Endodermal cell (in vitro differentiated cells): ENCODE measurements around the gene AJUBA. TPM values are rescaled to one million over a fixed set of nuclear protein-coding genes. Genes with fewer than 3 reads are reported as not detected.

Experiments used
- DNase-seq: peaks from one replicate; pipeline ENCODE4 v3.0.0-alpha.2; 2017
- H3K27ac ChIP-seq: 2 replicates; pipeline ENCODE4 v1.5.1; 2013; ENCODE audit warnings: mild to moderate bottlenecking, low read depth, low read length, moderate library complexity
- H3K27me3 ChIP-seq: 2 replicates; pipeline ENCODE4 v1.6.1; 2013; ENCODE audit warnings: mild to moderate bottlenecking, low read length, moderate library complexity; ENCODE audit not compliant: insufficient read depth, control insufficient read depth, poor library complexity, severe bottlenecking
- H3K36me3 ChIP-seq: 2 replicates; pipeline ENCODE4 v1.7.0; 2013; ENCODE audit warnings: mild to moderate bottlenecking, low read length, moderate library complexity; ENCODE audit not compliant: control insufficient read depth, insufficient read depth
- H3K4me1 ChIP-seq: one replicate; pipeline ENCODE4 v1.7.0; 2013; ENCODE audit warnings: low read length; ENCODE audit not compliant: control insufficient read depth, insufficient read depth
- H3K4me3 ChIP-seq: 2 replicates; pipeline ENCODE4 v1.5.1; 2013; ENCODE audit warnings: mild to moderate bottlenecking, low read length, moderate library complexity
- H3K9ac ChIP-seq: 2 replicates; pipeline ENCODE4 v1.6.1; 2013; ENCODE audit warnings: mild to moderate bottlenecking, low read length, moderate library complexity; ENCODE audit not compliant: poor library complexity, severe bottlenecking; ENCODE audit errors: extremely low read depth
- H3K9me3 ChIP-seq: 2 replicates; pipeline ENCODE4 v1.6.1; 2013; ENCODE audit warnings: mild to moderate bottlenecking, low read length, moderate library complexity; ENCODE audit not compliant: control insufficient read depth
- H3K27ac Mint-ChIP-seq: 2 replicates; pipeline ENCODE4 v1.8.0; 2020; ENCODE audit warnings: mixed read lengths
- H3K27me3 Mint-ChIP-seq: 2 replicates; pipeline ENCODE4 v1.8.0; 2021; ENCODE audit warnings: mild to moderate bottlenecking, mixed read lengths; ENCODE audit not compliant: insufficient read depth
- H3K36me3 Mint-ChIP-seq: 2 replicates; pipeline ENCODE4 v1.8.0; 2020; ENCODE audit warnings: low read depth, mixed read lengths
- H3K4me1 Mint-ChIP-seq: 2 replicates; pipeline ENCODE4 v1.8.0; 2020; ENCODE audit warnings: mixed read lengths
- H3K4me3 Mint-ChIP-seq: 2 replicates; pipeline ENCODE4 v1.8.0; 2020; ENCODE audit warnings: mild to moderate bottlenecking, moderate library complexity, mixed read lengths
- H3K9me3 Mint-ChIP-seq: 2 replicates; pipeline ENCODE4 v1.8.0; 2020; ENCODE audit warnings: mild to moderate bottlenecking, mixed read lengths
- CTCF ChIP-seq: fragments of 200-600 bp; sonication (generic); conservative IDR thresholded peaks from 2 replicates; pipeline ENCODE4 v1.5.0; 2021; ENCODE audit warnings: antibody characterized with exemption, mild to moderate bottlenecking
- WGBS, 2 experiments: methylation state at CpG; one replicate each; pipeline versions ENCODE4 v1.1.5 to v1.1.7; 2013; ENCODE audit warnings: missing lambda C conversion rate in 2 of 2, mixed read lengths in 1 of 2; ENCODE audit not compliant: insufficient coverage in 1 of 2, insufficient read length in 1 of 2; 5-methylcytosine and 5-hydroxymethylcytosine counted together
- total RNA-seq, 2 donors: library from RNA; stranded (reverse); fragmentation: NEBNext Ultra II Directional in 1 of 2; extraction: Animal tissue kit (Norgen Biotek cat#: 25700) in 1 of 2; gene quantifications; 2 replicates in 1 of 2; 3 replicates in 1 of 2; pipeline ENCODE4 v1.2.1, GENCODE V29; 2021

Gene AJUBA
- total RNA-seq, 2 donors from 2014 or later: 34.2 to 51.4 TPM

GRCh38 chr14:22932146-22932545 lies 50.2 kb downstream of the AJUBA start:
- no peak overlapping the region for H3K4me3 ChIP-seq
- H3K9me3 ChIP-seq: no peaks in the 10 kb centered on the region
- Mint-ChIP-seq H3K4me3 (no peak overlapping the region), H3K9me3 (no peaks in the 10 kb centered on the region), H3K4me1 (peaks cover 21% of the 10 kb centered on the region), H3K36me3 (peaks cover 7% of the 10 kb centered on the region), H3K27me3 (no peaks in the 10 kb centered on the region), H3K27ac (no peak overlapping the region)
- no peak for DNase-seq
- H3K27ac ChIP-seq: no peak overlapping the region
- H3K9ac ChIP-seq: no peak overlapping the region
- no peak for TF ChIP-seq CTCF
- WGBS, 2 experiments: 97% methylated on average over 3 of the region's 3 CpGs; no CpG with 5 or more reads in 1 of the 2 experiments
- H3K27me3 ChIP-seq: no peaks in the 10 kb centered on the region
- peaks cover 3% of the 10 kb centered on the region for H3K36me3 ChIP-seq
- peaks cover 13% of the 10 kb centered on the region for H3K4me1 ChIP-seq

- Histone ChIP-seq H3K9me3 (no peaks in the 10 kb centered on the region), H3K4me1 (peaks cover 13% of the 10 kb centered on the region), H3K36me3 (peaks cover 21% of the 10 kb centered on the region), H3K9ac (peak overlapping the region; percentile 66), H3K4me3 (peak overlapping the region; percentile 92), H3K27me3 (no peaks in the 10 kb centered on the region), H3K27ac (peak overlapping the region; percentile 16)
- H3K36me3 Mint-ChIP-seq: peaks cover 25% of the 10 kb centered on the region
- no peak for TF ChIP-seq CTCF
- 19 to 33% methylated on average over 1 of the region's 2 CpGs for WGBS, 2 experiments
- H3K4me1 Mint-ChIP-seq: peaks cover 21% of the 10 kb centered on the region
- no peaks in the 10 kb centered on the region for H3K27me3 Mint-ChIP-seq
- H3K4me3 Mint-ChIP-seq: no peak overlapping the region
- no peaks in the 10 kb centered on the region for H3K9me3 Mint-ChIP-seq
- H3K27ac Mint-ChIP-seq: no peak overlapping the region
- no peak for DNase-seq
Measured at GRCh38 chr14:22929961-22930364, 52.4 kb downstream of the AJUBA start.

GRCh38 chr14:22929104-22929960 lies 53.0 kb downstream of the AJUBA start, which contains the start of gene PRMT5:
PRMT5 (minus strand) TSS chr14:22929376; CDS start chr14:22929361, 15 bp downstream.
- Histone ChIP-seq H3K36me3 (peaks cover 27% of the 10 kb centered on the region), H3K27ac (peak within 1 kb of the TSS; percentile 64), H3K4me3 (peak within 1 kb of the TSS; percentile 92), H3K9me3 (no peaks in the 10 kb centered on the region), H3K4me1 (peaks cover 13% of the 10 kb centered on the region), H3K9ac (peak within 1 kb of the TSS; percentile 66), H3K27me3 (no peaks in the 10 kb centered on the region)
- peak; percentile 99 for DNase-seq
- no peaks in the 10 kb centered on the region for H3K27me3 Mint-ChIP-seq
- H3K4me3 Mint-ChIP-seq: no peak within 1 kb of the TSS
- TF ChIP-seq CTCF: no peak
- 1 to 3% methylated on average over 31 to 51 of the region's 51 CpGs for WGBS, 2 experiments
- no peak within 1 kb of the TSS for H3K27ac Mint-ChIP-seq
- peaks cover 21% of the 10 kb centered on the region for H3K4me1 Mint-ChIP-seq
- H3K9me3 Mint-ChIP-seq: no peaks in the 10 kb centered on the region
- H3K36me3 Mint-ChIP-seq: peaks cover 31% of the 10 kb centered on the region
